ENCODE measurements around the gene TNS2.
"Not testable (repeated sequence)": the region's sequence is repeated elsewhere in the genome, so short reads cannot be mapped to it uniquely, and the experiment has no call there.

Gene TNS2, protein sequence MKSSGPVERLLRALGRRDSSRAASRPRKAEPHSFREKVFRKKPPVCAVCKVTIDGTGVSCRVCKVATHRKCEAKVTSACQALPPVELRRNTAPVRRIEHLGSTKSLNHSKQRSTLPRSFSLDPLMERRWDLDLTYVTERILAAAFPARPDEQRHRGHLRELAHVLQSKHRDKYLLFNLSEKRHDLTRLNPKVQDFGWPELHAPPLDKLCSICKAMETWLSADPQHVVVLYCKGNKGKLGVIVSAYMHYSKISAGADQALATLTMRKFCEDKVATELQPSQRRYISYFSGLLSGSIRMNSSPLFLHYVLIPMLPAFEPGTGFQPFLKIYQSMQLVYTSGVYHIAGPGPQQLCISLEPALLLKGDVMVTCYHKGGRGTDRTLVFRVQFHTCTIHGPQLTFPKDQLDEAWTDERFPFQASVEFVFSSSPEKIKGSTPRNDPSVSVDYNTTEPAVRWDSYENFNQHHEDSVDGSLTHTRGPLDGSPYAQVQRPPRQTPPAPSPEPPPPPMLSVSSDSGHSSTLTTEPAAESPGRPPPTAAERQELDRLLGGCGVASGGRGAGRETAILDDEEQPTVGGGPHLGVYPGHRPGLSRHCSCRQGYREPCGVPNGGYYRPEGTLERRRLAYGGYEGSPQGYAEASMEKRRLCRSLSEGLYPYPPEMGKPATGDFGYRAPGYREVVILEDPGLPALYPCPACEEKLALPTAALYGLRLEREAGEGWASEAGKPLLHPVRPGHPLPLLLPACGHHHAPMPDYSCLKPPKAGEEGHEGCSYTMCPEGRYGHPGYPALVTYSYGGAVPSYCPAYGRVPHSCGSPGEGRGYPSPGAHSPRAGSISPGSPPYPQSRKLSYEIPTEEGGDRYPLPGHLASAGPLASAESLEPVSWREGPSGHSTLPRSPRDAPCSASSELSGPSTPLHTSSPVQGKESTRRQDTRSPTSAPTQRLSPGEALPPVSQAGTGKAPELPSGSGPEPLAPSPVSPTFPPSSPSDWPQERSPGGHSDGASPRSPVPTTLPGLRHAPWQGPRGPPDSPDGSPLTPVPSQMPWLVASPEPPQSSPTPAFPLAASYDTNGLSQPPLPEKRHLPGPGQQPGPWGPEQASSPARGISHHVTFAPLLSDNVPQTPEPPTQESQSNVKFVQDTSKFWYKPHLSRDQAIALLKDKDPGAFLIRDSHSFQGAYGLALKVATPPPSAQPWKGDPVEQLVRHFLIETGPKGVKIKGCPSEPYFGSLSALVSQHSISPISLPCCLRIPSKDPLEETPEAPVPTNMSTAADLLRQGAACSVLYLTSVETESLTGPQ (N-terminal part only)

GRCh38 chr12:53049571-53050318, at the start of gene TNS2:
Gene TNS2 (plus strand): TSS chr12:53050065. CDS start chr12:53050186, 121 bp downstream.
- FAIRE-seq = no peak

- FAIRE-seq = no peak
Observed at GRCh38 chr12:53004178-53004577, 45.7 kb upstream of the TNS2 start.

GRCh38 chr12:53004582-53004981, 45.3 kb upstream of the TNS2 start:
- no peak for FAIRE-seq

DNA sequence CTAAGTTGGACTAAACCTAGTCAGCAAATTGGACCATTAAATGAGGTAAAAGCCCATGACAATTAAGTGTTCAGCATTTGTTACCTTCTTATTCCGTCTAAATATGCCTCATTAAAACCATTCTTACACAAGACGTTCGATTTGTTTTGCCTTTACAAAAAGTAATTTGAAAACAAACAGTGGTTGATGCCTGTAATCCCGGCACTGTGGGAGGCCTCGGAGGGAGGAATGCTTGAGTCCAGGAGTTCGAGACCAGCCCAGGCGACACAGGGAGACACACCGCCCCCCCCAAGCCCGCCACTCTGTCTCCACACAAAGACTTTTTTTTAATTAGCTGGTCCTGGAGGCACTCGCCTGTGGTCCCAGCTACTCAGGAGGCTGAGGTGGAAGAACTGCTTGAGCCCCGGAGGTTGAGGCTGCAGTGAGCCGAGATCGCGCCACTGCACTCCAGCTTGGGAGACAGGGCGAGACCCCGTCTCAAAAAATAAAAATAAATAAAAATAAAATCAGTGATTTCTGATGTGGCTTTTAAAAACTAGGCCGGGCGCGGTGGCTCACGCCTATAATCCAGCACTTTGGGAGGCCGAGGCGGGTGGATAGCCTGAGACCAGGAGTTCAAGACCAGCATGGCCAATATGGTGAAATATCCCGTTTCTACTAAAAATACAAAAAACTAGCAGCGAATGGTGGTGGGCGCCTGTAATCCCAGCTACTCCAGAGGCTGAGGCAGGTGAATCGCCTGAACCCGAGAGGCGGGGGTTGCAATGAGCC, 44.5 kb upstream of the TNS2 start:
- FAIRE-seq = no peak

DNA sequence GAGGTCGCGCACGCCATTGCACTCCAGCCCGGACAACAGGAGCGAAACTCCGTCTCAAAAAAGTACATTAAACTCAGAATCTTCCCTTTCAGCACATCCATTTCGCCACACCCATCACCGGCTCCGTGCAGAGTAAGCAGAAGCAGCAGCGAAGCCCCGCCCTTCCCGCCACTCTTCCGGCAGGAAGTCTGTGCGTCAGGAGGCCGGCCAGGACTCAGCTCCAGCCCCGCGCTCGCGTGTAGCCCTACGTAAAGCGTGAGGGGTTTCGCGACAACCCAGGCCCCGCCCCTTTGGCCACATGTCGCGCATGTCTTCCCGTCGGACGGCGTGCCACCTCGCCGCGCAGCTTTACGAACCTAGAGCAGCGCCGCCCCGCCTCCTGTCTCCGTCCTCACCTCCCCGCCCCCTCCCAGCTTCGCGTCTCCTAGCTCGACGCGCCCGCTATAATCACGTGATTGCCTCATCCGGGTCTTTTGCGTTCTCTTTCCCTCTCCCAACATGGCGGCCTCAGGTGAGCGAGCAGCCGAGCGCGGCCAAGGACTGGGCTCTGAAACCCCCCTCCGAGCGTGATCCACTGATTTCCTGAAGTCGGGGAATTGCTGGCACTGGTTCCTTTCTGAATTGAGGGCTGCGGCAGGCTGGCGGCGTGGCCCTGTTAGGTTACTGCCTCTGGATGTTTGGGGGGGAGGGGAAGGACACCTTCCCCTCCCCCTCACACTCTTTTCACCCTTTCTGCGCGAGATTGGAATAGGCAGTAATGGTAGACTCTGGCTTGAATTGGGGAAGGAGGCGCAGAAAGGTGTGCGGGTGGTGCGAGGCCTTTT, 43.7 kb upstream of the TNS2 start, which contains the start of gene EIF4B:
TSS of gene EIF4B (plus strand) at position 471 of the 824 bp plus-strand sequence. CDS start at position 499, 28 bp downstream.
- FAIRE-seq = peak; percentile 97

- no peak for FAIRE-seq
Observed at GRCh38 chr12:53006810-53007309, 43.0 kb upstream of the TNS2 start.

- no peak for FAIRE-seq
Observed at GRCh38 chr12:53007343-53007742, 42.5 kb upstream of the TNS2 start.

DNA sequence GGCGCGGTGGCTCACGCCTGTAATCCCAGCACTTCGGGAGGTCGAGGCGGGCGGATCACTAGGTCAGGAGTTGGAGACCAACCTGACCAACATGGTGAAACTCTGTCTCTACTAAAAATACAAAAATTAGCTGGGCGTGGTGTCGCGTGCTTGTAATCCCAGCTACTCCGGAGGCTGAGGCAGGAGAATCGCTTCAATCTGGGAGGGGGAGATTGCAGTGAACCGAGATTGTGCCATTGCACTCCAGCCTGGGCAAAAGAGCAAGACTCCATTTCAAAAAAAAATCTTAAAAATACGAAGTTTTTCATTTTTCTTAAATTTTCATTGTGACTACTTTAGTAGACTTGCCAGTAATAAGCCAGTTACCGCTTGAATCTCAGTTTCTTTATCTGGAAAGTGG, 41.1 kb upstream of the TNS2 start:
- FAIRE-seq = not testable (repeated sequence)

DNA sequence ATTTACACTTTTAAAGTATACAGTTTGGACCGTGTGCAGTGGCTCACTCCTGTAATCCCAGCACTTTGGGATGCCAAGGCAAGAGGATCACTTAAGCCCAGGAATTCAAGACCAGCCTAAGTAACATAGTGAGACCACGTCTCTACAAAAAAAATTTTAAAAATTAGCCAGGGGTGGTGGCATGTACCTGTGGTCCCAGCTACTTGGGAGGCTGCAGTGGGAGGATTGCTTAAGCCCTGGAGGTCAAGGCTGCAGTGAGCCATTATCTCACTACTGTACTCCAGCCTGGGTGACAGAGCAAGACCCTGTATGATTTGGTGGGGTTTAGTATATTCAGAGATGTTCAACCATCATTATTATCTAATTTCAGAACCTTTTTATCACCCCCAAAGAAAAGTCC, 38.9 kb upstream of the TNS2 start:
- FAIRE-seq = no peak

- no peak for FAIRE-seq
Observed at GRCh38 chr12:53011889-53012288, 38.0 kb upstream of the TNS2 start.

GRCh38 chr12:53012928-53013327, 36.9 kb upstream of the TNS2 start:
- no peak for FAIRE-seq

GRCh38 chr12:53014709-53015108, 35.2 kb upstream of the TNS2 start:
- no peak for FAIRE-seq

GRCh38 chr12:53025250-53025649, 24.6 kb upstream of the TNS2 start:
- FAIRE-seq = no peak

DNA sequence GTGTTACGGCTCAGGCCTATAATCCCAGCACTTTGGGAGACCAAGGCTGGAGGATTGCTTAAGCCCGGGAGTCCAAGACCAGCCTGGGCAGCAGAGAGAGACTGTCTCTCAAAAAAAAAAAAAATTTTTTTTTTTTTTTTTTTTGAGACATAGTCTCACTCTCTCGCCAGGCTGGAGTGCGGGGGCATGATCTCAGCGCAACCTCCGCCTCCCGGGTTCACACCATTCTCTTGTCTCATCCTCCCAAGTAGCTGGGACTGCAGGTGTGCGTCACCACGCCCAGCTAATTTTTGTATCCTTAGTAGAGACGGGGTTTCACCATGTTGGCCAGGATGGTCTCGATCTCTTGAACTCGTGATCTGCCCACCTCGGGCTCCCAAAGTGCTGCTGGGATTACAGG, 22.9 kb upstream of the TNS2 start:
- FAIRE-seq = not testable (repeated sequence)

- no peak for FAIRE-seq
Observed at GRCh38 chr12:53031616-53032015, 18.2 kb upstream of the TNS2 start.

- FAIRE-seq = not testable (repeated sequence)
Observed at GRCh38 chr12:53033832-53034231, 16.0 kb upstream of the TNS2 start.

DNA sequence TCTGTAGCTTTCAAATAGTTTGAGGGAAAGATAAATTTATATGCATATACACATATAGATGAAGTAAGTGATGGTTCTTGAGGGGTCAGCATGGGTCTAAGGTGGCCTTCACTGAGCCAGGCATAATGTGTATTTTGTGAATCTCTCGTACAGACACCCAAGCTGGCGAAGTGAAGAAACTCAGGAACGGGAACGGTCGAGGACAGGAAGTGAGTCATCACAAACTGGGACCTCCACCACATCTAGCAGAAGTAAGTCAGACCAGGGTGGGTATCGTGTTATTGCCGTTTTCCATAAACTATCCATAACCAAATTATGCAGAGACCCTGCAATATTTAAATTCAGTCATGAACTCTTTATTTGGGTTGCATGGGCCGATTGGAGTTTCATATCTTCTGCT, 15.4 kb upstream of the TNS2 start:
- no peak for FAIRE-seq

- FAIRE-seq = no peak
Observed at GRCh38 chr12:53036802-53037201, 13.1 kb upstream of the TNS2 start.

DNA sequence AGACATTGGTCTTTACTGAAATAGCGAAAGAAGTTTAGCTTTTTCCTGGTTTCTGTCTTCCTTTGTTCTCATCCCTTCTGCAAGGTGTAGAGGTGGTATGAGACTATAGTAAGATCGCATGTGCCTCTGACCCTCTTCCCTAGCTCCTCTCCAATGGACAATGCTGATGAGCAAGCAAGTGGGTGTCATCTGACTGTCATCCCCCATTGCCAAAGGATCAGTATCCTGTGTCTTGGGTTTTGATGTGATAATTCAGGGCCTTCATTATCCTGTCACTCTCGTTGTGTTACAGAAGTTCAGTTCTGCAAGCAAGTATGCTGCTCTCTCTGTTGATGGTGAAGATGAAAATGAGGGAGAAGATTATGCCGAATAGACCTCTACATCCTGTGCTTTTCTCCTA, 10.0 kb upstream of the TNS2 start:
- FAIRE-seq = no peak
